KOPT-K1 (cell line): ENCODE data around the gene INO80D.
"Not testable (repeated sequence)": the region's sequence is repeated elsewhere in the genome, so short reads cannot be mapped to it uniquely, and the experiment has no call there.

Source experiments
- H3K27ac ChIP-seq: fragments of 200-600 bp; sonication (generic); 2 replicates; pipeline ENCODE4 v1.5.1; 2016; ENCODE audit warnings: antibody characterized with exemption, mild to moderate bottlenecking, low read depth, low read length; ENCODE audit not compliant: poor library complexity, severe bottlenecking
- H3K36me3 ChIP-seq: fragments of 200-600 bp; sonication (generic); 2 replicates; pipeline ENCODE4 v1.5.1; 2017; ENCODE audit warnings: antibody characterized with exemption, mild to moderate bottlenecking, low read length, moderate library complexity; ENCODE audit not compliant: insufficient read depth
- H3K9me3 ChIP-seq: fragments of 200-600 bp; sonication (generic); 2 replicates; pipeline ENCODE4 v1.5.1; 2017; ENCODE audit warnings: antibody characterized with exemption, low read length, mild to moderate bottlenecking; ENCODE audit not compliant: insufficient read depth, poor library complexity, severe bottlenecking

The INO80D gene

DNA sequence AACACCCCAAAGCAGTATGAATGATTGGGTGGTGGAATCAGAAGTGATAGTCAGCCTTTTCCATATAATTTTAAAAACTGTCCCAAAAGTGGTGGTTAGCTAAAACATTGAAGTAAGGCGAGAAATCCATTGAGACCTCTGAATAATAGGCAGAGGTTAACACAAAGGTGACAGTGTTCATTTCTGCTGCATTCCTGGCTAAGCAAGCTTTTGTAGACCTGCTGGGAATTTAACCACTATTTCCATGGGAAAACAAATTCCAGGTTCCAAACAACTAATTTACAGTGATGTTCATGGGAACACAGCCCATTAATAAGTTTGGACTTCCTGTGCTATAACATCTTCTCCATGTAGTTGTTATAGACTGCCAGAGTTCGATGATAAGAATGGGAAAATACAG, 6.3 kb upstream of the INO80D start:
- H3K27ac ChIP-seq: no peak overlapping the region
- H3K36me3 ChIP-seq: no peaks in the 10 kb centered on the region
- H3K9me3 ChIP-seq: no peaks in the 10 kb centered on the region

DNA sequence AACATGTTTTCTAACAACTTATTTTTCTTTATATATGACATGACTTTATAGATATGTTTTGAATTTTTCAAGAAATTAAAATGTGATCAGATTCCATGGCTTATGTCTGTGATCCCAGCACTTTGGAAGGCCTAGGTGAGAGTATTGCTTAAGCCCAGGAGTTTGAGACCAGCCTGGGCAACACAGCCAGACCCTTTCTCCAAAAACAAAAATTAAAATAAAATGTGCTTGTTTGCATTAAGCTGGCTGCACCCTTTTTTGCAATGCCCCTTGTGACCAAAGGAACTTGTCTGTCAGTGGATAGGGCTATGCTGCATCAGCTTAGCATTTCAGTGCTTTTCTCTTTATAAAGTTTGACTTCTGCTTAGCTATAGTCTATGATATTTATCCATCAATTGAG, 2.3 kb upstream of the INO80D start:
- Histone ChIP-seq H3K27ac (no peak overlapping the region), H3K9me3 (no peaks in the 10 kb centered on the region), H3K36me3 (no peaks in the 10 kb centered on the region)

DNA sequence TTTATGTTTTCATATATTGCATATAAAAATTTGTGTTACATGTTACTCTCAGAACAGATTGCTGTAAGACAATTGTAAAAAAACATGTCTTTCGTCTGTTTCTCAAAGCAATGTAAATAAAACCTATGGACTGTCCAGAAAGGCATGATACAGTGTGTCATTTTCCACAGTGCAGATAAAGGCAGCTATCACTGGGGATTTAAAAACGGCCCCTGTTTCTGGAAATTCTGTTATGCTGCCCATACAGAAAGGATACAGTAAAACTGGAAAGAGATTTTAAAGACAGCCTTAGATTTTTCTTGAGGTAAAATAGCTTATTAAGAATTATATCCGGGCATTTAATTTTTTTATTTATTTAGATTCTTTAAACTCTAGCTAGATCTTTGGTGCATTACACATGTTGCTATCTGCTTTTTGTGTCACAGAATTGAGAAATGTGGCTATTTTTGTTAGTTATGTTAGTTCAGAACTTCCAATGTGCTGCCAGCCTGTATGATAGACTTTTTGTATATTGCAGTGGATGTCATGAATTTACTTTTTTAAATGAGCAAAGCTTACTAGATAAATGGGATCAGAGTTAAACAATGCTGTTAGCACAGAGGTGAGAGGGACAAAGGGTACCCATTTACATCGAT, 859 bp upstream of the INO80D start:
- H3K9me3 ChIP-seq: no peaks in the 10 kb centered on the region
- no peaks in the 10 kb centered on the region for H3K36me3 ChIP-seq
- H3K27ac ChIP-seq: peak overlapping the region; percentile 95

DNA sequence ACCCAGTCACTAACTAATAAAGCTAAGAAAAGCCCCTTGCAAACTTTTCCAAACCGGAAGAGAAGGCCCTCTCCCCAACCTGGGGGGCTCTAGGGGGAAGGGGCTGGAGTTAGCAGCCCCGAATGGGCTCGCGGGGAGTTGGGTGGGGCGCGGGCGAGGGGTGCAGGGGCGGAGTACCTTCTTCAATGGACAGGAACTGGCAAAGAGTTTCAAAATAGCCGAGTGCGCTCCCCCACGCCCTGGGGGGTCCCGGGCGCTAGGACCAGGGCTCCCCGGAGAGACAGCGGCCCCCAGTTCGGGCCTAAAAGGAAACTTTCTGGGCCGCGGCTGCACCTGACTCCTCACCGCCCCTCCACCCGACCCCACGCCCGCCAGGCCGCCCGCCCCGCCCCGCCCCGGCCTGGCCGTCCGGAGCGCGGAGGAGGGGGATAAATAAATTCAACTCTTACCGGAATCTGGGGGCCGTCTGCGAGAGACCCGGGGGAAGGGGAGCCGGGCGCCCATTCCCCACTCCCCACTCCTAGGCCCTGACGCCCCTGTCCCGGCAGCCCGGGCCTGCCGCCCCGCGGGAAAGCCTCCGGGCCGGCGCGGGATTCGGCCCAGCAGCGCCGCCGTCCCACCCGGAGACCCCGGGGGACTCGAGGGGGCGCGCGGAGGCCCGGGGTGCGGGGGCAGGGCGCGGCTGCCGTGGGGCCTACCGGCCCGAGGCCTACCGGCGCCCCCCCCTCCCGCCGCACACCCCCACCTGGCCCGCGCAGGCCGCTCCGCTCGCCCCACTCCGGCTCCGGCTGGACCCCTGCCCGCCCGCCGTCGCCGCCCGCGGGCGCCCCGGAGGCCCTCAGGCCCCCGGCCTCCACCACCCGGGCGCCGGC, 868 bp downstream of the INO80D start:
- H3K27ac ChIP-seq: peak overlapping the region; percentile 95
- H3K36me3 ChIP-seq: no peaks in the 10 kb centered on the region
- no peaks in the 10 kb centered on the region for H3K9me3 ChIP-seq

- Histone ChIP-seq H3K36me3 (no peaks in the 10 kb centered on the region), H3K9me3 (no peaks in the 10 kb centered on the region), H3K27ac (peak overlapping the region; percentile 95)
These were observed 1.5 kb downstream of the INO80D start for GRCh38 chr2:206084439-206084869.

DNA sequence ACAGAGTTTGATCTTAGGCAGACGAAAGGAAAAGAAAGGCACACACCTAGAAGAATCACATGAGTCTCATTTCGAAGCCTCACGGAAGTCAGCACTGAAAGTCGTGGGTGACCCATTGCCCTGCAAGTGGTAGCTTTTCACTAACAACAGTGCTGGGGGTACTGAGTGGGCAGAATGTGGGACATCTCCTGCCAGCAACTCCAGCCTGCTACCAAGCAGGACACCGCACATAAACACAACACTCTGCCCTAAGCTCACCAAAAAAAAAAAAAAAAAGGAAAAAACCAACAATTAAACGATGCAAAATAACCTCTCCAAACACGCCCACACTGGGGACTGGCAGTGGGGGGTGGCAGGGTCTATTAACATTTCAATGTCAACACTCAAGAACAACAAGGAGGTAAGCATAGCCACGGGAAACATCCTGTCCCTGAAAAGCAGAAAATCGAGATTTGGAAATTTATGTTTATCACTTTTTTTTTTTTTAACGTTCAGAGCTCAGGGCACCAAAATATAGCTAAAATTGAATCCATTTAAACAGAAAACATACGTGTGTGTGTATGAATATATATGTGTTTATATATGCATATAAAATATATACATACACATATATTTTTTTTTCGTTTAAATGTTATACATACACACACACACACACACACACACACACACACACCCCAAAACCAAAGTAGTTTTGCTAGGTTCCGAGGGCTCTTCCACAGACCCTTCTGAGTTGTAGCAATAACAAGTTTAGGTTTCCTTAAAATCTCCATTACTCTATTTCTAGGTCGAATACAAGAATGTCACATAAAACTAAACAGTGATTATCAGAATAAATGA, 2.2 kb downstream of the INO80D start:
- no peaks in the 10 kb centered on the region for H3K36me3 ChIP-seq
- no peaks in the 10 kb centered on the region for H3K9me3 ChIP-seq
- H3K27ac ChIP-seq: peak overlapping the region; percentile 95

- Histone ChIP-seq H3K9me3 (no peaks in the 10 kb centered on the region), H3K36me3 (no peaks in the 10 kb centered on the region), H3K27ac (no peak overlapping the region)
These were observed 3.6 kb downstream of the INO80D start for GRCh38 chr2:206082298-206082843.

DNA sequence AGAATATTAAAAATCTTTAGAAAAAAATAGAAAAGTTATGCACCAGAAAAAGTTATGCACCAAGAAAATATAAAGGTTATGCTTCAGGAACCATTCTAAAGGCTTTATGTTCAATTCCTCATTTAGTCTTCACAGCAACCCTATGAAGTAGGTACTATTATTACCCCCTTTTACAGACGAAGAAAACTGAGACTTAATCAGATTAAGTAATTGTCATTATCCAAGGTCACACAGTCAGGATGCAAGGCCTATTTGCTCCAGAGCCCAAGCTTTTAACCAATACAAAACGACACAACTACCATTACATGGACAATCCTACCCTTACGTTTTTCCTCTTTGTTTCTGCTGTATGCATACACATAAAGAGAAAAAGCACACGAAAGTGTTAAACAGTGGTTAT, 5.0 kb downstream of the INO80D start:
- Histone ChIP-seq H3K27ac (no peak overlapping the region), H3K9me3 (no peaks in the 10 kb centered on the region), H3K36me3 (no peaks in the 10 kb centered on the region)

DNA sequence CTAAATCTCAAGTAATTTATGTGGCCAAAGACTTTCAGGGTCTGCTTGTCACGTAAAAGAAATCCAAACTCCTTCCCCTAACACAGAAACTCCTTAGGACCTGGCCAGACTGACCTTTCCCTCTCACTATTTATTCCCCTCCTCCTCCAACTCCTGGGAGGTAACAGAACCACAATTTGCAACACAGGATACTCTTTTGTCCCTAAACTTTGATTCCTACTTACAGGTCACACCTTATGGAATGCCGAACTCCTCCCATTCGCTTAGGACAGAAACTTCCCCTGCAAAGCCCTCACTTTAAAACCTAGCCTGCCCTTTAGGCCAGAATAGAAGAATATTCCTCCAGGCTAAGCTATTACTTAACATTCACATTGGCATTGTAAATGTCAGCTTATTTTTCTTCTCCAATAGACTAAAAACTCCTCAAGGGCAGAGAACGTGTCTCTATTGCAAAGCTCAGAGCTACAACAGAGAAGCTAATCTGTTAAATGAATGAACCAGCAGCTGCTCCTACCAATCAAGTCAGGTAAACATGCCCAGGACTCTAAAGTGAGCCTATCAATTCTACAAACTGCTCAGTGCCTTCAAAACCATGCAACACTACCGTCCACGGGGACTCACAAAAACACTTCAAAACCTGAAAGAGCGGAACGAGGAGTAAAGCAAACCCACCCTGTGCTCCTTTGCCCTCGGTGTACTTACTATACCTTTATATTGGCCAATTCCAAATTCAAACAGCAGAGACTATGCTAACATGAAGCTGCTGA, 6.1 kb downstream of the INO80D start:
- no peak overlapping the region for H3K27ac ChIP-seq
- H3K9me3 ChIP-seq: no peaks in the 10 kb centered on the region
- H3K36me3 ChIP-seq: no peaks in the 10 kb centered on the region

DNA sequence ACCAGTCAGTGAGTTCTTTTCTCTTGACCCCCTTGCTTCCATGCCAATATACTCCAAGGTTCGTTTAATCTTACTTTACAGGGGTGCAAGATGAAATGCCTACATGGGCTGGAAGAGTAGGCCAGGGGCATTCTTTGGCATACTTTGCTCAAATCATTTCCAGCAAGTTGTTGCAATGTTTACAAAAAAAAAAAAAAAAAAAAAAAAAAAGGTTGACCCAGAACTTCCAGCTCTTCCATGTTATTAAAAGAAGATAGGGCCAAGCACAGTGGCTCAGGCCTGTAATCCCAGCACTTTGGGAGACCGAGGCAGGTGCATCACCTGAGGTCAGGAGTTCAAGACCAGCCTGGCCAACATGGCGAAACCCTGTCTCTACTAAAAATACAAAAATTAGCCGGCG, 8.1 kb downstream of the INO80D start:
- H3K36me3 ChIP-seq, H3K27ac ChIP-seq, H3K9me3 ChIP-seq: not testable (repeated sequence)

GRCh38 chr2:206075113-206075512, 10.9 kb downstream of the INO80D start:
- Histone ChIP-seq H3K27ac (no peak overlapping the region), H3K9me3 (no peaks in the 10 kb centered on the region), H3K36me3 (peaks cover 4% of the 10 kb centered on the region; the same call in 1 of the 2 replicates)

DNA sequence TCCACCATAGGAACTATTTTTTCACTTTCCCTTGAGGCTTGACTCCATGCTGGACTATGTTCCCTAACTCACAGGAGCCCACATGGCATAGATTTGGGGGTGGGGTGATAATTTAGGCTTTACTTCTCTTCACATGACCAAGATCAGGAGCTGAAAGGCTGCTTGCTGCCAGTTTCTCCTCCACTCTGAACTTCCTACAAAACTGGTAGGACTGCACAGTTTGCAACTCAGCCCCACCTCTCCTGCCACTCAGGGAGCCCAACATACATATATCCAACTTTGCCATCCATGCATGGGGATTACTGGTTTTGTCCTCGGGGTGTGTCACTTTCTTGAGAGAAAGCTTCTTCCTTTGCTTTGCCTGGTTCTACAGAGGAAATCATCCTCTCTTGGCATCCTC, 14.2 kb downstream of the INO80D start:
- Histone ChIP-seq H3K9me3 (no peaks in the 10 kb centered on the region), H3K36me3 (peaks cover 4% of the 10 kb centered on the region; the same call in 1 of the 2 replicates), H3K27ac (no peak overlapping the region)

- H3K36me3 ChIP-seq: peaks cover 4% of the 10 kb centered on the region; the same call in 1 of the 2 replicates
- no peak overlapping the region for H3K27ac ChIP-seq
- no peaks in the 10 kb centered on the region for H3K9me3 ChIP-seq
These were observed 16.6 kb downstream of the INO80D start for GRCh38 chr2:206069417-206069816.

DNA sequence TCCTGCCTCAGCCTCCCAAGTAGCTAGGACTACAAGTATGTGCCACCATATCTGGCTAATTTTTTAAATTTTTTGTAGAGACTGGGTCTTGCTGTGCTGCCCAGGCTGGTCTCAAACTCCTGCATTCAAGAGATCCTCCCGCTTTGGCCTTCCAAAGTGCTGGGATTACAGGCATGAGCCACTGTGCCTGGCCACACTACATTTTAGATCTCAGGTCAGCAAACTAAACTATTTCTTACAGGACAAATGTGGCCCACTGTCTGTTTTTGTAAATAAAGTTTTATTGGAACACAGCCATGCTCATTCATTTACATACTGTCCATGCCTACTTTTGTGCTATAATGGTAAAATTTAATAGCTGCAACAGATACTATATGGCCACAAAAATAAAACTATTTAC, 17.8 kb downstream of the INO80D start:
- Histone ChIP-seq H3K36me3 (peaks cover 3% of the 10 kb centered on the region; the same call in 1 of the 2 replicates), H3K27ac (no peak overlapping the region), H3K9me3 (no peaks in the 10 kb centered on the region)
